Measurements from ENCODE around the gene MYO3B.
"Not testable (repeated sequence)": the region's sequence is repeated elsewhere in the genome, so short reads cannot be mapped to it uniquely, and the experiment has no call there.

The MYO3B gene

DNA sequence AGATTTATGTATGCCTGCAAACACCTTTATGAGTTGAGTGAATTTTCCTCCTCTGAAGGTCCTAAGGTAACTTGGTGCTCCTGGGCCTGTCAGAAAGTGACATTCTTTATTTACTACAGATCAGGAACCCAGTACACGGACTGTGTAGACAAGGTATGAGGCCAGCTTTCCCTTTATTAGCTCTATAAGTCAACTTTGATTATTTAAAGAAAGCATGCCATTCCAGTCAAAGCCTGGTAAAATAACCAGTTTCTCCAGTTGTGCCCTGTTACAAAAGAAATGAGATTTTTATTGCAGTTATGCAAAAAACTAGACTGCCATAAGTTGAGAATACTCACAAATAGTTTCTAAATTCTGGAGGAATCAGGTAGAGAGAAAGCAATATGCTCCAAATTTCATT lies 271.1 kb downstream of the MYO3B start:
- DNase-seq, result no peak

DNA sequence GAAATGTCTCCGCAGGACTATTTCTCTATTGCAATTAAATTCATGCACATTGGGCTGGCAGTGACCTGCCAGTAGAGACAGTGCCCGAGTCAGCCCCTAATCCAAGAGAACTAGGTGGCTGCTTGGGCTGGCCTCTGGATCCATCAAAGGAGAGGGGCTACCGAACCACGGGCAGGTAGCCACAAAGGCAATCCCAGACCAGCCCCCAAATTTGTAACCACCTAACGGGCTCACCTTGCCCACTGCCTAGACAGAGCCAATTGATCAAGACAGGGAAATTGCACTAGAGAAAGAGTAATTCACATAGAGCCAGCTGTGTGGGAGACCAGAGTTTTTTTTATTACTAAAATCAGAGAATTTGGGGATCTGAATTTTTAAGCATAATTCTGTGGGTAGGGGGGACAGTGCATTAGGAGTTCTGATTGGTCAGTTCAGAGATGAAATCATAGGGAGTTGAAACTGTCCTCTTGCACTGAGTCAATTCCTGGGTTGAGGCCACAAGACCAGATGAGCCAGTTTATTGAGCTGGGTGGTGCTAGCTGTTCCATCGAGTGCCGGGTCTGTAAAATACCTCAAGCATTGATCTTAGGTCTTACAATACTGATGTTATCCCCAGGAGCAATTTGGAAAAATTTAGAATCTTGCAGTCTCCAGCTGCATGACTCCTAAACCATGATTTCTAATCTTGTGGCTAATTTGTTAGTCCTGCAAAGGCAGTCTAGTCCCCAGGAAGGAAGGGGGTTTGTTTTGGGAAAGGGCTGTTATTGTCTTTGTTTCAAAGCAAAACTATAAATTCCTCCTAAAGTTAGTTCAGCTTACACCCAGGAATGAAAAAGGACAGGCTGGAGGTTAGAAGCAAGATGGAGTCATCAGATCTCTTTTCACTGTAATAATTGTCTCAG lies 276.8 kb downstream of the MYO3B start:
- DNase-seq, result no peak

DNA sequence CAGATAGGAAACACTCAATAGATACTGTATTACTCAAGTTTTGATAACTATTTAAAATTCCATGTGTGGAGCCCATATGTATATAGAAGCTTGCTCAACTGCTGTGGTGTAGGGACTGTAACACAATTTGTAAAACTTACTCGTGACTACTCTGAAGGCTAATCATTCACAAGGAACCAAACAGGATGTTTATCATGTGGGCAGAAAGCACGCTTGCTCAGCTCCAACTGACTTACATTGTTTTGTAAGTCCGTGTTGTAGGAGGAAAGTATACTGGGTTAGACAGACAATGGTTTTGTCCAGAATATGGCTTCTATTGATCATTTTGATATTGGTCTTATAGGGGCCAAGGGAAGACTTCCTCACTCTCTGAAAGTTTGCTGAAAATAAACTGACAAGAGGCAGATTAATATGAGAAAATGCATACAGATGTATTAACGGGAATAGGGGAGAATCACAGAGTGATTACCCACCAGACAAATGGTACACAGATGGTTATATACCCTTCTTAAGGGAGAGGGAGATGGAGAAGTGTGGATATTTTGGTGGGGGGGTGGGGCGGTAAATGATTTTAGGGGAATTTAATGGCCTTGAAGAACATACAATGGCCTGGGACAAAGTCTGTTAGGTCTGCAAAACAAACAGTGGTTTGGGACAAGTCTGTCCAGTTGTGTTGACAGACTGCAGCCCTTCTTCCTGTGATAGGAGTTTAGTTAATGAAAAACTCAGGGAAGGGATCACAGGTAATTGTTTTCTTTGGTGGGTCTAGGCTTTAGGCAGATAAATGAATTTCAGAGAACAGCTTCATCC lies 277.9 kb downstream of the MYO3B start:
- no peak for DNase-seq

DNA sequence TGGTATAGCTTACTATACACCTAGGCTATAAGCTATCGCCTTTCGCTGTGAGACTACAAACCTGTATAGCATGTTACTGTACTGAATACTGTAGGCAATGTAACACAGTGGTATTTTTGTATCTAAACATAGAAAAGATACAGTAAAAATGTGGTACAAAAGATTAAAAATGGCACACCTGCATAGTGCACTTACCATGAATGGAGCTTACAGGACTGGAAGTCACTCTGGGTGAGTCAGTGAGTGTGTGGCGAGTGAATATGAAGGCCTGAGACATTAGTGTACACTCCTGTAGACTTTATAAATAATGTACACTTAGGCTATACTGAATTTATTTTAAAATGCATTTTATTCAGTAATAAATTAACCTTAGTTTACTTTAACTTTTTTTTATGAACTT lies 279.0 kb downstream of the MYO3B start:
- DNase-seq, result no peak

DNA sequence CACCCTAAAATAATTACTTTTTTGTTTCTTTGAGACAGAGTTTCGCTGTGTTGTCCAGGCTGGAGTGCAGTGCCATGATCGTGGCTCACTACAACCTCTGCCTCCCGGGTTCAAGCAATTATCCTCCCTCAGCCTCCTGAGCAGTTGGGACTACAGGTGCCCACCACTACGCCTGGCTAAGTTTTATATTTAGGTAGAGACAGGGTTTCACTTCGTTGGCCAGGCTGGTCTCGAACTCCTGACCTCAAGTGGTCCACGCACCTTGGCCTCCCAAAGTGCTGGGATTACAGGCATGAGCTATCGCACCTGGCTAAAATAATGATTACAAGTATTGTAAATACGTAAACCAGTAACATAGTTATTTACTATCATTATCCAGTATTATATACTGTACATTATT lies 279.8 kb downstream of the MYO3B start:
- DNase-seq, result no peak

DNA sequence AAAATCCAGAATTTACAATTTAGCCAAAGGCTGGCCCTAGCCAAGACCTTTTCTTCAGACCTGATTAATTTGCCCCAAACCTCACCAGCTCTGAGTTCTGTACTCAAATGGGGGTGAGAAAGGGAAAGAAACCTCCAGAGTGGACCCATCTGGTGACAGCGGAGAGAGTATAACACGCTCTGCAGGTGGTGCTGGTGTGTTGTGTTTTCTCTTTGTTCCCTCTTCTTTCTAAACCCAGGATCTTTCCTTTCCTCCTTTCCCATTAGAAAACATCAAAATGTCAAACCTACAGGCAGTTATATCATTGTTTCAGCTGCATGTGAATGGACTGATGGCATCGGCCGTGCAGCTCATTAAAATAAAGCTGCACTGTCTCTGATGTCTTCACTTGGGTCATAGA lies 283.9 kb downstream of the MYO3B start:
- DNase-seq, result no peak

DNA sequence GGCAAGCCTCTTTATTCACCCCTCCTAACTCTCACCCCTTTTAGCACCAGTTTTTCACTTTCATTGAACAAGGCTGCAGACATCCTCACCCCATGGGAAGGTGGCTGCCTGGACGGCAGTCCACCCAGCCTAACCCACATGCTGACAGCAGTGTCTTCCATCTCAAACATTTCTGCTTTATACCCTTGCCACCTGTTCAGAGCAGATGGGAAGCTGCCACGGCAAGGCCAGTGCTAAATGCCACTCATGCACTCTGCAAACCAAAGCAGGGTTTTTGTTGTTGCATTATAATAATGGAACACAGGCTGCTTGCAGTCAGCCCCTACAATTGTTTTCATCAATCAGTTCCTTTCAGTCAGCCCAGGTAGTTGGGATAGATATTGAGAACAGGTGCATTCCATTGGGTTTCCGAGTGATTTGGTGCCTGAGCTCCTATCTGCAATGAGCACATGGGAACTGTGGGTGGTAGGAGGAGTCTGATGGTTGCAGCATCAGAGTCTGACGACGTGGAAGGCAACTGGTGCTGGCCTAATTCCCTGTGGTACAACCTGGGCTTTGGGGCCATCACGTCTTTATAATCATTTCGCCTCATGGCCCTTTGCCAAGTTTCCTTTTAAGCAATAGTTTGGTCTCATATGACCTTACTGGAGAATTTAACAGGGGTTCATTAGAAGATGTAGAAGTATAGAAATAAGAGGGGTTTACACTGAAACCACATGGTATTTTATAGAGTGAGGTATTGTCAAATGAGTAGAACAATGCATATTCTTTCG lies 284.7 kb downstream of the MYO3B start:
- no peak for DNase-seq

DNA sequence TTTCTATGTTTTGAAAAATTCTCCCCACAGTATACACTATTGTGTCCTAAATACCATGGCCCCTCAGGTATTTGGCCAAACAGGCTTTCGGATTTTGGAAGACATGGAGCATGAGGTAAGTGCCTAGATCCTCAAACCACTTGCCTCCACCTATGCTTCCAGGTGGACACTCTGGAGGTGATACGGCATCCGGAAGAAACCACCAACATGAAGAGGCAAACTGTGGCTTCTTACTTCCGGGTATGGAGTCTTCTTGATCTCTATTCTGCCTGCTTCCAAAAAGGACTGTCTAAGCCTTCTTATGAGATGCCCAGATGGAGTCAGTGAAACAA lies 285.2 kb downstream of the MYO3B start:
- no peak for DNase-seq

DNA sequence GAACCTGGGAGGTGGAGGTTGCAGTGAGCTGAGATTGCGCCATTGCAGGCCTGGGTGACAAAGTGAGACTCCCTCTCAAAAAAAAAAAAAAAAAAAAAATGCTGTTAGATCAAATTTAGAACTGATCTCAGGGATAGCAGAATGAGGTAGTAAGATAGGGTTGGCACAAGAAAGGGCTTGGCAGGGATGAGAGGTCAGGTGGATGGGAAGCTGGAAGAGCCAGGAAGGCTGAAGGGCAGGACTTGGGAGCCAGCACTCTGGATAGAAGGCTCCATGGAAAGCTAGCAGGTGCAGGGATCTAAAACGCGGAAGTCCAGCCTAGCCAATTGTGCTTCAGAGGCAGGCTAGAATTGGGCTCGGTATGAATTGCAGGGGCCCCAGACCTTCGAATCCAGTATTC lies 286.3 kb downstream of the MYO3B start:
- no peak for DNase-seq

DNA sequence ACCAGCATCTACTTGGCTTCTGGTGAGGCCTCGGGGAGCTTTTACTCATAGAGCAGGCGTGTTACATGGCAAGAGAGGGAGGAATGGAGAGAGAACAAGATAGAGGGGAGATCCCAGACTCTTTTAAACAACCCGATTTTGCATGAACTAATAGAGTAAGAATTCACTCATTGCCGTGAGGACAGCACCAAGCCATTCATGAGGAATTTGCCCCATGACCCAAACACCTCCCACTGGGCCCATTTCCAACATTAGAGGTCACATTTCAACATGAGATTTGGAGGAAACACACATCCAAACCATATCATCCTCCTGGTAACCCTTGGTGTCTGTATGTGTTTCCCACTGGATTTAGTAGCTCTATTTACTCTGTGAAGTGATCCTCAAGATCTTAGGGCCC lies 287.3 kb downstream of the MYO3B start:
- DNase-seq, result no peak

DNA sequence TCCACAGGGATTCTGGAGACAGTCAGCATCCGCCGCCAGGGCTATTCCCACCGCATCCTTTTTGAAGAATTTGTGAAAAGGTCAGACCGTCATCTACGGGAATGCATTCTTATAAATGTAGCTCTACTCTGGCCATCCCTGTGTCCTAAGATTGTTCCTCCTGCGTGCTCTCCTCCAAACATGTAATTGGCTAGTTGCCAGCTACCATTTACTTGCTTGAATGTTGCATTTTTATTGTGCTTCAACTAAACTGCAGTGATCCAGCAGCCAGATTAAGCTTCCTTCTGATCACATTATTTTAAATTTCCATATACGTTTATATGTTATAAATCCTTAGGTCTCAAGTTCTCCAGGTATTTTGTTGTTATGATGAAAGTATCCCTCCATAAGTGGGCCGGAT lies 288.7 kb downstream of the MYO3B start:
- no peak for DNase-seq

DNA sequence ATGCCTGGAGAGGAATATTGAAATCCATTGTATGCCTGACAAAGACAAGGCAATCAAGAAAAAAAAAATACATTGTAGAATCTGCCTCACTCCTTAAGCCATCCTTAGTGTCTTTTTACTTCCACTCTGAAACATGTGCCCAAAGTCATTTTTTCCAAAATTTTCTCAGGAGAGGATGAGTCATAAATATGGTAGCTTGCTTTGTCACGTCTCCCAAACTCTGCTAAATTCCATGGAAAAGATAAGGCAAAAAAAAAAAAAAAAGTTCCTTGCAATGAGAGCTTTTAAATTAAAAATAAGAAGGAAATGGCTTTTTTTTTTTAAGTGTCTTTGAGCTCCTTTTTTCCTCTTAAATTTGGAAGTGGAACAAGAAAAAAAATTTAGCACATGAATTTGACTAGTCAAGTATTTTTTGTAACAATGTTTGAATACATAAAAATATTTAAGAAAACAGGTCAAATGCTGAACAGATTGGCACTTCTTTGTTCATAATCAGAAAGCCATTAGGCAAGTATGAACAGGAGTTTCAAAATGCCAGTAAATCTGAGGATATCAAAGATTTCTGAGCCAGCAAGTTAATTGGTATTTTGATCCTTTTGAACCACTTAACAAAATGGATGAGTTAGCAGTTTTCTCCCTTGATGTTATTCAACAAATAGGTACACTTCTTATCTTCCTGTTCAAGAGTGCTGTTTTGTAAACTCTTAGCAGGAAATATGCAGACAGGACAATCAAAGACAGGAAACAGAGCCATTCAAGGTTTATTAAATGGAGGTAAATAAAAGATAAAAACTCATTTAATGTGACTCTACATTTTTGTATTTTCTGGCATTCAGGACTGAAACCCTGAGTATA lies 289.8 kb downstream of the MYO3B start:
- DNase-seq, result no peak

DNA sequence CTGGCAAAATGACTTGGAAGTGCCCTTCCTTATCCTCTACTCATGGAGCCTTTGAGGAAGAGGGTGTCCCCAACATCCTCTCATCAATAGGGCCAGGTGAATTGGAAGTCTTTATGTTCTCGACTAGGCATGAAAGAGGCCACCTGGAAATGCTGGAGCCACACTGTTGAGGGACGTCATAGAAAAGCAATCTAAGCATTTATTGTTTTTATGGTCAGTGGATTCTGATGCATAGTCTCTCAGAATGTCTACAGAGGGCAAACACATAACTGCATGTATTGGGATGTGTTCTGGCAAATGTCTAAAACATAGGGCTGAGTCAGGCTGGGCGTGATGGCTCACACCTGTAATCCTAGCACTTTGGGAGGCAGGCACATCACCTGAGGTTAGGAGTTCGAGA lies 290.6 kb downstream of the MYO3B start:
- no peak for DNase-seq

DNA sequence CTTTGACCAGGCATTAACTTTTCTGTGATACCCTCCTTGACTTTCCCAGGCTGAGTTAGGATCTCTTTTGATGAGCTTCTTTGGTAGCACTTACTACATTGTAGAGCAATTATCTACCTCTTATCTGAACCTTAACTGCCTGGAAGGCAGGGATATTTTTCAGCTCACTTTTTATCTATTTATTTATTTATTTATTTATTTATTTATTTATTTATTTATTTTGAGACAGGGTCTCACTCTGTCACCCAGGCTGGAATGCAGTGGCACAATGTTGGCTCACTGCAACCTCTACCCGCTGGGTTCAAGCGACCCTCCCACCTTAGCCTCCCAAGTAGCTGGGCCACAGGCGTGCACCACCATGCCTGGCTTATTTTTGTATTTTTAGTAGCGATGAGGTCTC lies 294.6 kb downstream of the MYO3B start:
- not testable (repeated sequence) for DNase-seq

DNA sequence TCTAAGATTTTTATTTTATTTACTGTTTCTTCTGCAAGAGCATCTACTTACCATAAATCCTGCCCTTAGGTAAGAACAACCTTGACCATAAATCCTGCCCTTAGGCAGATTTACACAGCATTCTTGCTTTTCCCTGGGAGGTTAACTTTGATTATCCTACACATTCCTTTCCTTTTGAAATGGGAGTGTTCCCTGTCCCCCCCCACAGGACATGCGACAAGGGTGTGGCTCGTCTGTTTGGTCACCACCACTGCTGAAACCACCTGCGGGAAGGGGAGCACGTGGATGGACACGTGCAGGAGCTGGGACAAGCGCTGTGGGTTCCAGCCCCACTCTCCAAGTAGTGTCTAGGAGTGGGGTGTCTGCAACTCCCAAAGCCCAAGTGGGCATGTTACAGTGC lies 297.9 kb downstream of the MYO3B start:
- DNase-seq, result no peak

DNA sequence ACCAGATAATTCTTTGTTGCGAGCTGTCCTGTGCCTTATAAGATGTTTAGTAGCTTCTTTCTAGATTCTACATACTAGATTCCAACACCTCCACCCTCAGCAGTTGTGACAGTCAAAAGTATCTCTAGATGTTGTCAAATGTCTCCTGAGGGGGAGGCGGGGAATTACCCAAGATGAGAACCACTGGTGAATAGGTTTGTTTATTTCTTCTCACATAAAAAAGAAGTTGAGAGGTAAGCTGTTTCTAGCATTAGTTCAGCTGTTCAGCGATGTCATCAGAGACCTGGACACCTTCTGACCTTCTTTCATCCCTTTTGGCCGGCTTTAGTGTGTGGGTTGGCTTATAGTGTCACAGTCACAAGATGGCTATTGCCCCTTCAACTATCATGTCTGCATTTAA lies 299.7 kb downstream of the MYO3B start:
- no peak for DNase-seq

DNA sequence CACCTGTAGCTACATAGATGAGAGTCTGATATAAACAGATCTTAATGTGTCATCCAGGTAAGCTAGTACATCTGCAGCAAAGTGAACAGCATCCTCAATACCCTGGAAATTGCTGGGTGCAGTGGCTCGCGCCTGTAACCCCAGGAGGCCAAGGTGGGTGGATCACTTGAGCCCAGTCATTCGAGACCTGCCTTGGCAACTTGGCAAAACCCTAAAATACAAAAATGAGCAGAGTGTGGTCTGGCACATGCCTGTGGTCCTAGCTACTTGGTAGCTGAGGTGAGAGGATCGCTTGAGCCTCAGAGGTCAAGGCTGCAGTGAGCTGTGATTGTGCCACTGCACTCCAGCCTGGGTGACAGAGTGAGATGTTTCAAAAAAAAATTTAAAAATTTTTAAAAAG lies 303.3 kb downstream of the MYO3B start:
- no peak for DNase-seq

DNA sequence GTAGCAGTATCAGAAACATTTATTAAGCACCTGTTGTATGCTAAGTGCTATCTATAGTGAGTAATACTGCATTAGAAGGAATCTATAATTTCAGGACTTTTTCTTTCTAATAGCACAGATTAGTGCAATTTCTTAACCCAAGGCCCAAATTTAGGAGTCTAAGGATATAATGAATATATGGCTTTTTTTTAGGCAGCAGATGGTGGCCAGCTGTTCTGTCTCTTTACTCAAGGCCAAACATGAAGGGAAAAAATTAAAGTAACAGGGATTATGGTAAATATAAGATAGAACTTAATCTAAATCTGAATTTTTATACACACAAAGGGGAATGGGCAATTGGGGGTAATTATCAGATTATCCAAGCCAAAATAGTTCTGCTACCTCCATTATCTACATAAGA lies 306.6 kb downstream of the MYO3B start:
- DNase-seq, result no peak

DNA sequence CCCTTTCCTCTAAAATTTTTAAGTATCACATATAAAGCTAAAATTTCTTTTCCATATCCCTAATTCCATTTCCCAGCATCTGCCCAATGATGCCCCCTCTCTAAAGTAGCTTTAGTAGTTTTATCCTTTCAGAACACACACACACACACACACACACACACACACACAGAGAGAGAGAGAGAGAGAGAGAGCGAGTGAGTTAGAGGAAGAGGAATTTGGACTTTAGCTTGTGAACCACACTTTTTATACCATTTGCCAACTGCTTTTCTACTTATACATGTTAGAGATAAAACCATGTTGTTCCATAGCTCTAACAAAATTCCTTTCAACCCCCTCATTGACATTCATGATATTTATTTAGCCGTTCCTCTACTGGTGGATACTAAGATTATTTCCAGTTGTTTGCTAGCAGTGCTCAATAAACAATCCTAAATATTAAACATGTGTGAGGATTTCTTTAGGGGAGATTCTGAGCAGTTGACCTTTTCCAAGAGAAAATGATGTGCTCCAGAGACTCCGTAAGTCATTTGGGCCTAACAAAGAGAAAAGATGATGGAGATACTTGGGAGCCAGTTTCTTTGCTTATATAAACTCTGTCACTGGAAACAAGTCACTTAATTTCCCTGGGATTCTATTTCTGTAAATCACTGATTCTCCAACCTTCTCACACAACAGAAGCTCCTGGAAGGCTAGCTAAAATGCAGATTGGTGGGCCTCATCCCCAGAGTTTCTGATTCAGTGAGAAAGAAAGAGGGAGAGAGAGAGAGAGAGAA lies 307.5 kb downstream of the MYO3B start:
- DNase-seq, result no peak

DNA sequence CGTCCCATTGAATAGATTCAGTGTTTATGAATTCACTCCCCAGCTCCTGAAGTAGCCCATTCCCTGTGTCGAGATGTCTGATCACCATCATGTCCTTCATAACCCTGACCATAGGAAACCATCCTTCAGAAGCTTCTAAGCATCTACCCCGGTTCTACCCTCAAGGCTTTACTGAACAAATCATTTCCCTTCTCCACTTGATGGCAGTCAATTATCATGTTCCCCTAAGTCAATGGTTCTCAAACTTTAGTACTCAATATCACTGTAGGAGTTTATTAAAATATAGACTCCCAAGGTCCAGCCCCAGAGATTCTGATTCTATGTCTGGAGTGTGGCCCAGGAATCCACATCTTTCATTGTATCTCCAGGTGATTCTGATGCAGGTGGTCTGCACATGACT lies 308.8 kb downstream of the MYO3B start:
- DNase-seq, result no peak

DNA sequence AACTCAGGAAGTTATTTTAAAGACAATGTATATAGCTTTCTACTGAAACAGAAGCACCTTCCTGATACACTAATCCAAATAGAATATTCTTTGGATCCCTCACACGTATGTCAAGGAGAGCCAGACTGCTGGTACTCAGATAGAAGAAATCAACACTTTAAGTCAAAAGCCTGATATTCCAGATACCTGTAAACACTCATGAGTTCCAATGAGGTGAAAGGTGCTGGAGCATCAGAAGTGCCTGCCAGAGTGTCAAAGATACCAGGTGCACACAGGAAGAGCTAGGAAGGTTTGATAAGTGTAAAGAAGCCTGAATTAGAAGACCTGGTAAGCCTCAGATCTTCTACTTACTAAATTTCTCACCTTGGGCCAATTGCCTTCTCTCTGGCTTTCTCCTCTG lies 310.9 kb downstream of the MYO3B start:
- no peak for DNase-seq

DNA sequence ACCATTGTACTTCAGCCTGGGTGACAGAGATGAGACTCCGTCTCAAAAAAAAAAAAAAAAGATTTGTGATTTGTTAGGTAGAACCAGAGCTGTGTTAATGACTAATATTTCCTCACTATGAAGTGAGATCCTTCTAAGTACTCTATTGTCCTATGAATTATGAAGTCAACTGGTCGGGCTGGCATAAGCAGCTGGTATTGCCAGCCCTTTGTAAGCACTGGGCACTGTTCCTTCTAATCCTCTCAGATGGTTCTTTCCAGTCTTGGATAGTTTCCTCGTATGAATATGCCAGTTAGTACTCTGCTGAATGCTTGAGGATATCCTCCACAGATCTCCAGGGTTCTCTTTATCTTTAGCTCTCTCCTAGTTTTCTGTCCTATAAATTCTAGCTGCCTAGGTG lies 314.1 kb downstream of the MYO3B start:
- DNase-seq, result no peak
